HG03095 (cell line): ENCODE measurements around the gene PET100.

Source experiments
- ATAC-seq: cut with Tn5 transposase; IDR thresholded peaks from one replicate; pipeline ENCODE4 v1.9.1; 2021; ENCODE audit warnings: moderate library complexity; ENCODE audit not compliant: unreplicated experiment

The PET100 gene

DNA sequence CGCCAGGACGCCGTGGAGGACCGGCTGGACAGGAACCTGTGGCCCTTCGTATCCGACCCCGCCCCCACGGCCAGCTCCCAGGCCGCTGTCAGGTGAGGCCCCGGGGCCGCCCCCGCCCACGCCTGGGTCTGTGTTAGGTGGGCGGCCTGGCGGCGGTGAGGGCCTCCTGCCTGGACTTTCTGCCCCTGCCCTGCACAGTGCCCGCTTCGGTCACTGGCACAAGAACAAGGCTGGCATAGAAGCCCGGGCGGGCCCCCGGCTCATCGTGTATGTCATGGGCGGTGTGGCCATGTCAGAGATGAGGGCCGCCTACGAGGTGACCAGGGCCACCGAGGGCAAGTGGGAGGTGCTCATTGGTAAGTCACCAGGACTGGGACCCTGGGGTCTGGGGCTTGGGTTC lies 17.6 kb downstream of the PET100 start:
- no peak for ATAC-seq

DNA sequence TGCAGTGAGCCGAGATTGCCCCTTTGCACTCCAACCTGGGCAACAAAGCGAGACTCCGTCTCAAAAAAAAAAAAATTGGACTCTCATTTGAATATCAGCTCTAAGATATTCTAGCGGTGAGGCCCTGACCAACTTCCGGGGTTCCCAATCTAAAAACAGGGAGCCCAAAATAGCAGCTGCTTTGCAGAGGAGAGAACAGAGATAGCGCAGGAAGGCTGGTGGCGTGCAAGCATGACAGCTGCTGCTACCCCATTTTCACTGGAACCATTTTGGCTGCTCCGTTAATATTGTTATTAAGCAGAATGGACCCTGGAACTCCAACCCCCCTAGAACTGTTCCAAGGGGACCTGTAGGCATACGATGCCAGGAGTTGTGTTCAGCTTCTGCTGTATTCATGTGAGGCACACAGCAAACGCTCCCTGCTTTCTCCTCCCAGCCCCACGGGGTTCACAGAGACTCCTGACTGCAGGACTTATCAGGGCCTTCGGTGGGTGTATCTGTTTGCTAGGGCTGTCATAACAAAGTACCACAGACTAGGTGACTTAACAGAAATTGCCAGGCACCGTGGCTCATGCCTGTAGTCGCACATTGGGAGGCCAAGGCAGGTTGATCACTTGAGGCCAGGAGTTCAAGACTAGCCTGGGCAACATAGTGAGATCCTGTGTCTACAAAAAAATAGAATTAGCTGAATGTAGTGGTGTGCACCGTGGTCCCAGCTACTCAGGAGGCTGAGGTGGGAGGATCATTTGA lies 18.8 kb downstream of the PET100 start:
- ATAC-seq, result no peak

DNA sequence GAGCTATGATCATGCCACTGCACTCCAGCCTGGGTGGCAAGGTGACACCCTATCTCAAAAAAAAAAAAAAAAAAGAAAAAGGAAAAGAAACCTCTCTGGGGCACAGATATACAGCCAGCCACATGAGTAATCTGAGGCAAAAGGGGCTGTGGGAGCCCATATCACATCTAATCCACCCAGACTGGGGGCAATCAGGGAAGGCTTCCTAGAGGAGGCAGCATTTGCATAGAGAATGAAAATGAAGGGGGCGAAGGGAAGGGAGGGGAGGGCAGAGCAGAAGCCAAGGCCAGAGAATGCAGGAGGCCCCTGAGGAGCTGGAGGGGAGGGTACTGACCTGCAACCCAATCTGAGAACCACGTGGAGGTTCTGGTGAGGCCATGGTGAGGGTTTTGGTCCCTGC lies 20.6 kb downstream of the PET100 start:
- no peak for ATAC-seq

DNA sequence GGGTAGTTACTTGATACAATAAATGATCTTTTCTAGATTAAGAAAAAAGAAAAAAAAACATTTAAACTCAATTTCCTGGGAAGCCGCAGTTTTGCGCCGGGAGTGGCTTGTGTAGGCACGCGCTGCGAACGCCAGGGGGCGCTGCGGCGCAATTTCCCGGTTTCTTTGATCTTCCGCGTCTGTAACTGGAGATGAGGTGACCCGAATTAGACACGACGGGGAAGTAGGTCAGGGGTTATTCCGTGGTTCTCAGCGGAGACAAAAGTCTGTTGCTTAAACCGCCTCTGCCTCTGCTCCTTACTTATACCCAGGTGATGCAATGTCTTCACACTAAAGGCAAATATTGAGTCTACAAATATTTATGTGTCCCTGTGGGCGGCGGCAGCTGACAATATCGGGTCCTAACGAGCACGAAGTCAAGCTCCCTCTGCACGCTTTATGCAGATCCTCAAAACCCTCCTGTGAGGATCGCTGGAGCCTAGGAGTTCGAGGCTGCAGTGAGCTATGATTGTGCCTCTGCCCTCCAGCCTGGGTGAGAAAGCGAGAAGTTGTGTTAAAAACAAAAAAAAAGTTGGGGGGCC lies 22.6 kb downstream of the PET100 start:
- no peak for ATAC-seq

DNA sequence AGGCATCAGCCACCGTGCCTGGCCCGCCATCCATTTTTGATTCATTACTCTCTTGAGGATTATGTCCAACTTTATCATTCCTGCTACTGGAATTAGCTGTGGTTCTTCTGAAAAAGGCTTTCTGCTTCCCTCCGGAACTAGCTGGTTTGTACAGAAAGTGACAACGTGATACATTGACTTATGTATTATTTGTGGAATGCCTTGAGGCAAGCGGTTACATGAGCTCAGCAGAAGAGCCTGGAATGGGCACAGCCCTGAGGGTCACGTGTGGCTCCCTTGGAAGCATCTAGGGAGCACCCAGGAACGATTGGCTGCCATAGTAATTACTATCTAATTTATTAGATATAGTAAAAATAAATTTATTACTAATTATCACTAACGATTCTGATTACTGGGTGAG lies 24.8 kb downstream of the PET100 start:
- ATAC-seq, result no peak

DNA sequence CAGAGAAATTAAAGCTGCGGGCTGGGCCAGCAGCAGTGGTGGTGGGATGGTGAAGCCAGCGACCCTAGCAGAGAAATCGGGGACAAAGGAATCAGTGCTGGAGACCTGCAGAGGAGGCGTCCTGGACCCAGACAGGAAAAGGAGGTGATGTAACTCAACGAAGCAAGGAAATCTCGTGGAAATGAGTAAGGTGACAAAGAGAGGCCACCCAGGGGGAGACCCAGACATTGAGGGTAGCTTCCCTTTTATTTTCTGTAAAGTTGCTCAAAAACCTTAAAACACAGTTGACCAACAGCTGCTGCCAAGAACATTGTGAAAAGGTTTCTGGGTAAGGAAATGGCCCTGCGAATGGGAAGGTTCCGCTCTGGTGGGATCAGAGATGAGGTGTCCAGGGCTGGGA lies 26.0 kb downstream of the PET100 start:
- no peak for ATAC-seq

DNA sequence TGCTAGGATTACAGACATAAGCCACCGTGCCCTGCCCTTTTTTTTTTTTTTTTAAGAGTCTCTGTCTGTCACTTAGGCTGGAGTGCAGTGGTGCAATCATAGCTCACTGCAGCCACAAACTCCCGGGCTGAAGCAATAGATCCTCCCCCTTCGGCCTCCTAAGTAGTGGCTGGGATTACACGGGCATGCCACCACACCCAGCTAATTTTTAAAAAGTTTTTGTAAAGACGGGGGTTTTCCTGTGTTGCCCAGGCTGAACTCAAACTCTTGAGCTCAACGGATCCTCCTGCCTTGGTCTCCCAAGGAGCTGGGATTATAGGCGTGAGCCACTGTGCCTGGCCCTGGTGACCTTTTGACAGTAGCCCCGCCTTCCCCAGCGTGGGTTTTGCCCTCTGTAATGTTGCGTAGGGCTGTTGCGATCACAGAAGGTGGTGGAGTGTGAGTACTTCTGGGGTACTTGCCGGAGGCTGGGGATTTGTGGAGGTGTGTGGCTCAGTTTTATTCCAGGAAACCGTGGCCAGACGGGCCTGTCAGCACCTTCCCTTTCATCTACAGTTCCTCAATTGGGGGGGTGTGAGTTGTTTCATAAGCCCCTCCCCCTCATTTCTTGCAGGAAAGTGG lies 27.6 kb downstream of the PET100 start:
- ATAC-seq, result no peak

DNA sequence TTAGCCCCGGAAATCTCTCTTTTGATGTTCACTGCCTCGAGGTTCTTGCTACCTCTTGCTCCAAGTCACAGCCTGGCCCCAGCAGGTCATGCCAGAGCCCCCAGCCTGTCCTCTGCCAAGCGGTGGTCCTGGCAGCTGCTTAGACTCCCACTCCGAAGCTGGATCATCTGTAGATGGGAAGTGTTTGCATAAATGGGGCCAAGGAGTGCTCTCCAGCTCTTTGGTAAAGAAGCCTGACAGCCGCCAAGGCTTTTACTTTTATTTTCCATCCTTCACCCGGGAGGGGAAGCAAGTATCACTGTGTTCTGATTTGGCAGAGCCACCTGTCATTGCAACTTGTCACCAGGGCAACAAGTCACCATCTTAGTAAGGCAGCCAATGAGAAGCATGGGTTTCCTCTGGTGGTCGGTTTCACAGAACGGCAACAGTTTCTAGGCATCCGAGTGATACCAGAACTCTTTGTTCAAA lies 28.7 kb downstream of the PET100 start:
- peak; percentile 50 for ATAC-seq

DNA sequence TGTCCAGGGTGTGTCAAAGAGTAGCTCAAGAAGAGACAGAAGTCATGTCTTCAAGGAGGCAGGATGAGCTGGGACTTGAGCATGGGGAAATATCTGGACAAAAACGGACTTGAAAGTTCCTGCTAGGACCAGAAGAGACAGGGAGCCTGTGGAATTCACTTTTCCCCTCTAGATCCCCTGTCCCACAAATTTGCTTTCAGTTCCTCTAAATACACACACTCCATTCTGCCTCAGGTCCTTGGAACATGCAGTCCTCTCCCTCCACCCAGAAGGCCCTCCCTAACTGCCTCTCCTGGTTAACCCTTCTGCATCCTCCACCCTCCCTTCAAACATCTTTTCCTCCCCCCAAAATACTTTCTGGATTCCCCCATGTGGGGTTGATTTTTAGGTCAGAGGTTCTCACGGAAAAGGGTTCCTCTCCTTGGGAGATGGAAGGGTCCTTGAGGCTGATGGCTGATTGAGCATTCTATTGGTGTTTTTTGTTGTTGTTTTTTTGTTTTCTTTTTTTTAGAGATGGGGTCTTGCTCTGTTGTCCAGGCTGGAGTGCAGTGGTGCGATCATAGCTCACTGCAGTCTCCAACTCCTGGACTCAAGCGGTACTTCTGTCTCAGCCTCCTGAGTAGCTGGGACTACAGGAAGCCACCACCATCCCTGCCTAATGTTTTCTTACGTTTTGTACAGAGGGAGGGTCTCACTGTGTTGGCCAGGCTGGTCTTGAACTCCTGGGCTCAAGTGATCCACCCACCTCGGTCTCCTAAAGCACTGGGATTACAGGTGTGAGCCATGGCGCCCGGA lies 32.3 kb downstream of the PET100 start:
- no peak for ATAC-seq

DNA sequence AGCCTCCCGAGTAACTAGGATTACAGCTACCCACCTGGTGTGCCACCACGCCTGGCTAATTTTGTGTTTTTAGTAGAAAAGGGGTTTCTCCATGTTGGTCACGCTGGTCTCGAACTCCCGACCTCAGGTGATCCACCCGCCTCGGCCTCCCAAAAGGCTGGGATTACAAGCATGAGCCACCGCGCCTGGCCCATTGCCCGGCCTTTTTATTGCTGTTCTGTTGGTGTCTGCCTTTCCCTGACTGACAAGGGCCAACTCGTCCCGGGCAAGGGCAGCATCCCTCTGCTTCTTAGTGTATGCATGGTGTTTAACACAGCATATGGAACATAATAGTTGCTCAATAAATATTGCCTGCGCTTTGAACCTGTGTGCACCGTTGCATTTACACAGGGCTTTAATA lies 33.1 kb downstream of the PET100 start:
- no peak for ATAC-seq

DNA sequence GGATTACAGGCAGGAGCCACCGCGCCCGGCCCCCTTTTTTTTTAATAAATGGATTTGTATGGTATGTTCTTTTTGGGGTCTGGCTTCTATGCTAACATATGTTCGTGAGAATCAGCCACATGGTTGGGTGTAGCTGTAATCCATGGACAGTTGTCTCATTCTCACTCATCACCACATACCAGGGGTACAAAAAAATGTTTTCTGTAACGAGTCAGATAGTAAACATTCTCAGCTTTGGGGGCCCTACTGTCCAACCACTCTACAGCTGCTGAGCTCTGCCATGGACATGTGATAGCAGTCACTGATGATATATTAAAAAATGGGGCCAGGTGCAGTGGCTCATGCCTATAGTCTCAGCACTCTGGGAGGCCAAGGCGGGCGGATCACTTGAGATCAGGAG lies 34.1 kb downstream of the PET100 start:
- no peak for ATAC-seq

DNA sequence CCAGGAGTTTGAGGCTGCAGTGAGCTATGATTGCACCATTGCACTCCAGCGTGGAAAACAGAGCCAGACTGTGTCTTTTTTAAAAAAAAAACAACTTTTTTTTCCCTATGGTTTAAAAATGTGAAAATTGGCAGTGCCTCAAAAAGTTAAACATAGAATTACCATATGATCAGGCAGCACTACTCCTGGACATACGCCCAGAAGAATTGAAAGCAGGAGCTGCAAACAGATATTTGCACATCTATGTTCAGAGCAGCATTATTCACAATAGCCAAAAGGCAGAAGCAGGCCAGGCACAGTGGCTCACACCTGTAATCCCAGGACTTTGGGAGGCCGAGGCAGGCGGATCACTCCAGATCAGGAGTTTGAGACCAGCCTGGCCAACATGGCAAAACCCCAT lies 35.5 kb downstream of the PET100 start:
- no peak for ATAC-seq

DNA sequence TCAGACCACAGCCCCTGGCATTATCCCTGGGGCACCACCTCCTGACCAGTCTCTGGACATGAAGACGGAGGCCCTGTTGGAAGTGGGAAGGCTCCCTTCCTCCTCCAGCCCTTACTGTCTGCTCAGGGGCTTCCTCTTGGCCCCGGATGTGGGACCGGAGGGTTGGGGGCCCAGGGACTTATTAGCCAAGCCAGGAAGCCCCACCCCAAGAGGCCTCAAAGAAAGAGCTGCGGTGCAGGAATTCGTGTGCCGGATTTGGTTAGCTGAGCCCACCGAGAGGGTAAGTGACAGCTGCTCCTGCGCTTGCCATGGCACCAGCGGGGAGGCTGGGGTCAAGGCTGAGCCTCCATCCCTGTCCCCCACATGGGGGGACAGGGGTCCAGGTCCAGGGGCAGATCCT lies 39.2 kb downstream of the PET100 start, which contains the start of gene RETN:
RETN (plus strand) TSS at position 208 of the 400 bp plus-strand sequence. CDS start 278 bp downstream, outside the sequence.
- no peak for ATAC-seq

DNA sequence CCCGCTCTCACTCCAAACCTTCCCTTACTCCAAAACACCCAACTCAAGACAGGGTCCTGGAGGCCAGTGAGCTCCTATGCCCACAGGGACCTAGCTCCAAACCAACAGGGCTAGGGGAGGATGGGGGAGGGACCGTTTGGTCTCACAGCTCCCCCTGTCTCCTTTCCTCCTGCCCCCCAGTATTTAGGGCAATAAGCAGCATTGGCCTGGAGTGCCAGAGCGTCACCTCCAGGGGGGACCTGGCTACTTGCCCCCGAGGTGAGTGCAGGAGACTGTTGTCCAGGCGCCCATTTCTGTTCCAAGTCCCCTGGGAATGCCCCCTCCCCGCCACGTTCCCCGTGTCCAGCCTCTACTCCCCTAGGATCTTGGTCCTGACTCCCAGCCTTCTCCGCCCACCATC lies 40.0 kb downstream of the PET100 start:
- no peak for ATAC-seq

DNA sequence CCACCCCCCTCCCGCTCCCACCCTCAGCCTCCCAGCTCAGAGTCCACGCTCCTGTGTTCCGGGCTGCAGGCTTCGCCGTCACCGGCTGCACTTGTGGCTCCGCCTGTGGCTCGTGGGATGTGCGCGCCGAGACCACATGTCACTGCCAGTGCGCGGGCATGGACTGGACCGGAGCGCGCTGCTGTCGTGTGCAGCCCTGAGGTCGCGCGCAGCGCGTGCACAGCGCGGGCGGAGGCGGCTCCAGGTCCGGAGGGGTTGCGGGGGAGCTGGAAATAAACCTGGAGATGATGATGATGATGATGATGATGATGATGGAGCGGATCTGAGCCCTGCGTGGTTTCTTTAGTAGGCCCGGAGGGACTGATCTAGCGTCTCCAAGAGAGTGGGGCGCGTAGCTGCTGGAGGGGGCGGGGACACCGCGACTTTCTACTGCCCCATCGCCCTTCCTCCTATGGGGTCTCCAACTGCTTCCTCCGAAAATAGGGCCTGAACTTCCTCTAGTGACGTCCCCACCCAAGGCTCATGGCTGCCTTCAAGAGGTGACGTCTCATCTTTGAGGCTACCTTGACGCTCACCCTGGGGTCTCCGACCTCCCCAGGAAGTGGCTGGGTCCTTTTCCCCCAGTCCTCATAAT lies 40.7 kb downstream of the PET100 start:
- no peak for ATAC-seq

DNA sequence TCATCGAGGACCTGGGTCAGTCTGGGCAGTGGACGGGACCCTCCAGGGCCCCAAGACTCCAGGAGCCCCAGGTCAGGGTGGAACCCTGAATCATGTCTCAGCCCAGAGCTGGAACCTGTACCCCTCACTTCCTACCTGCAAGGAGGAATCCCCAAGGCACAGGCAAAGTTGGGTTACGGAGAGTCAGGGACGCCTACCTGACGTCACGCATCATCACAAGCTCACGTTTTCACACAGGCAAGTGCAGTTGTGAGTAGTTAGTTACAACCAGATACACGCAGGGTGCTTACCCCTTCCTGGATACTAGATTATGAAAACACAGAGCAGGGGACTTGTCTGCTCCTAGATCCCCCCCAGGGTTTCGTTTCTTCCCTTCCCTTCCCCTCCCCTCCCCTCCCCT lies 41.2 kb downstream of the PET100 start:
- ATAC-seq, result no peak

DNA sequence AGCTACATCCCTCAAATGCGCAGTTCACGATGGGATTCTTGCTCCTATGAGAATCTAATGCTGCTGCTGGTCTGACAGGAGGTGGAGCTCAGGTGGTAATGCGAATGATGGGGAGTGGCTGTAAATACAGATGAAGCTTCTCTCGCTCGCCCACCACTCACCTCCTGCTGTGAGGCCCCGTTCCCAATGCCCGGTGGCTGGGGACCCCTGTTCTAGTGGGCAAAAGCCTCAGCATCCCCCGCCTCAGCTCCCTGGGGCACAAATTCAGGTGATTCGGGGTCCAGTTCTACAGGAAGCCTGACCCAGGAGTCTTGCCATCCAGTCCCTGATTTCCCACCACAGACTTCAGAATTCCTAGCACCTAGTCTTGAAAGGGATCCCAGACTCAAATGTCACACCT lies 42.9 kb downstream of the PET100 start:
- ATAC-seq, result no peak

DNA sequence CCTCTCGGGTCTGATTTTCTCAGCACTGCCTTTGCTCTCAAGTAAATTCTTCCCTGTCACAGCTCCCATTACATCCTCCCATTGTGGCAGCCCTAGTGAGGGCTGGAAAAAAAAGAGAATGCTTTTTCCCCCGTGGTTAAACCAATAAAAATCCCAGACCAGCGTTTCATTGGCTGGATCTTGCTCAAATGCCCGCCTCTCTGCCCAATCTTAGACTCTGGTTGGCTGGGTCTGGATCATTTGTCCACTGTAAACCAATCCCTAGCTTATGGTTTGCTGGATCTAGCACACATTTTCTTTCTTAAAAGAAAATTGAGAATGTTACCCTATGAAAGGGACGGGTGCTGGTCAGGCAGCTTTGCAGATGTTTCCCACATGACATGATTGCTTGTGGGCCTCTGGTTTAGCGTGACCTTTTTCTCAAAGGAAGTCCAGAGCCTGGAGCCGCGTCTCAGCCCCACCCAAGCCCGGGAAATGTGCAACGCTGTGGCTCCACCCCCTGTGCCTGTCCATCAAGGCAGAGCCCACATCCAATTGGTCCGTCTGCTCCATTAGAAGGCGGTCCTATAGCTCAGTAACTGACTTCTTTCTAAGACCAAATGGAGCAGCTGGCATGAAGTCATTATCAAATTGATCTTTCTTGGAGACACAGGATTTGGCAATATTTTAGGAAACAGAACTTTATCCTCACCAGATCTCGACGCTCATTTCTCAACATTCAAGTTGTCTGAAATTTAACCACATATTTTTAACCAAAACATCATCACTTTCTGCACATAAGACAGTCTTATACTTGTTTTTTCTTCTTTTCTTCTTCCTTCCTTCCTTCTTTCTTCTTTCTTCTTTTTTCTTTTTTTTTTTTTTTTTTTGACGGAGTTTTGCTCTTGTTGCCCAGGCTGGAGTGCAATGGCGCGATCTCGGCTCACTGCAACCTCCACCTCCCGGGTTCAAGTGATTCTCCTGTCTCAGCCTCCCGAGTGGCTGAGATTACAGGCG lies 44.7 kb downstream of the PET100 start:
- no peak for ATAC-seq

DNA sequence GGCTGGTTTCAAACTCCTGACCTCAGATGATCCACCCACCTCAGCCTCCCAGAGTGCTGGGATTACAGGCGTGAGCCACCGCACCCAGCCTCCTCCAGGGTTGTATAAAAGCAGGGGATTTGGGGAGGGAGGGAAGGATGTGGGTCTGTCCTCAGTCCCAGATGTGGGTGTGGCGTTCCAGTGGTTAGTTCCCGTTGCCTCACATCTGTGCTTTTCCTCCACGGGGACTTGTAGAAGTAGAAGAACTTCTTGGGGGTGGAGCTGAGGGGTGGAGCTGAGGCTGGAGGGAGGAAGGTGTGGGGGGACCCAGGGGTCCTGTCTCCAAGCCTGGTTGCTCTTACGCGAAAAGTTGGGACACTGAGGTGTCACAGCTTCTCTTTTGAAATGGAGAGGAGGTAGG lies 46.8 kb downstream of the PET100 start:
- ATAC-seq, result no peak

DNA sequence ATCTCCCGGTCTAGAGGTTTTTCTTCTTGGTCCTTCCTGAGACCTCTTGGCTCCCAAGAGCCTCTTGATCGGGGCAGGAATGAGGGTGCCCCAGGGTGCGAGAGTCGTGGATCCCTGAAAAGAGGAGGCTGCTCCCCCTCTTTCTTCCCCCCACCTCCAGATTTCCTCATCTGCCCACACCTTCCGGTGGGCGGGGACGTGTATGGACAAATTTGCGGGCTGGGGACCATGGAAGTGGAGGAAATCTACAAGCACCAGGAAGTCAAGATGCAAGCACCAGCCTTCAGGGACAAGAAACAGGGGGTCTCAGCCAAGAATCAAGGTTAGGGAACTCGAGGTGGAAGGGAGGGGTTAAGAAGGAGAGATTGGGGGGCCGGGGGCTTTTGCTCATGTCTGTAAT lies 47.3 kb downstream of the PET100 start, which contains the start of gene MCEMP1:
MCEMP1 (plus strand) TSS at position 237 of the 400 bp plus-strand sequence; CDS start at position 268, 31 bp downstream.
- no peak for ATAC-seq
